ENCODE data around the gene CLDN14.

The CLDN14 gene
- total RNA-seq = 0 reads per million in 4 donors

GRCh38 chr21:36479415-36480402 is at the start of gene CLDN14:
Gene CLDN14 (minus strand): TSS chr21:36480122. CDS start chr21:36461695, 18,427 bp downstream.
- DNase-seq = no peak

- no peak for DNase-seq
Measured at GRCh38 chr21:36528716-36529115, 48.8 kb upstream of the CLDN14 start.

- DNase-seq = no peak
Measured at GRCh38 chr21:36527317-36527716, 47.4 kb upstream of the CLDN14 start.

- no peak for DNase-seq
Measured at GRCh38 chr21:36526104-36526503, 46.2 kb upstream of the CLDN14 start.

GRCh38 chr21:36524477-36524876 is 44.6 kb upstream of the CLDN14 start:
- no peak for DNase-seq

- no peak for DNase-seq
Measured at GRCh38 chr21:36522219-36522808, 42.4 kb upstream of the CLDN14 start.

GRCh38 chr21:36518883-36519492 is 39.1 kb upstream of the CLDN14 start:
- DNase-seq = no peak

- DNase-seq = no peak
Measured at GRCh38 chr21:36517366-36518075, 37.6 kb upstream of the CLDN14 start.

GRCh38 chr21:36516281-36516680 is 36.4 kb upstream of the CLDN14 start:
- no peak for DNase-seq

GRCh38 chr21:36513430-36513829 is 33.5 kb upstream of the CLDN14 start:
- no peak for DNase-seq

- DNase-seq = no peak
Measured at GRCh38 chr21:36512971-36513370, 33.0 kb upstream of the CLDN14 start.

GRCh38 chr21:36511484-36512220 is 31.7 kb upstream of the CLDN14 start:
- no peak for DNase-seq

GRCh38 chr21:36510911-36511310 is 31.0 kb upstream of the CLDN14 start:
- DNase-seq = no peak

- no peak for DNase-seq
Measured at GRCh38 chr21:36509973-36510664, 30.2 kb upstream of the CLDN14 start.

- DNase-seq = no peak
Measured at GRCh38 chr21:36508948-36509347, 29.0 kb upstream of the CLDN14 start.

GRCh38 chr21:36507397-36508018 is 27.6 kb upstream of the CLDN14 start:
- DNase-seq = no peak

- DNase-seq = no peak
Measured at GRCh38 chr21:36506482-36506881, 26.6 kb upstream of the CLDN14 start.

GRCh38 chr21:36504067-36505058 is 24.4 kb upstream of the CLDN14 start:
- DNase-seq = peak in 2 of 5 donors; percentile 31 to 33

GRCh38 chr21:36502365-36502764 is 22.4 kb upstream of the CLDN14 start:
- DNase-seq = no peak

GRCh38 chr21:36501589-36501892 is 21.6 kb upstream of the CLDN14 start:
- DNase-seq = no peak
